ENCODE results near the gene PNPLA7. TPM values are rescaled to one million over a fixed set of nuclear protein-coding genes. Genes with fewer than 3 reads are reported as not detected.

Gene PNPLA7
- total and polyA plus RNA-seq, 10 of the 15 experiments (the other 5 are each of a cell fraction or from before 2014, with no cell fraction given): 0.04 to 0.85 (median 0.19) TPM; not detected in 1

DNA sequence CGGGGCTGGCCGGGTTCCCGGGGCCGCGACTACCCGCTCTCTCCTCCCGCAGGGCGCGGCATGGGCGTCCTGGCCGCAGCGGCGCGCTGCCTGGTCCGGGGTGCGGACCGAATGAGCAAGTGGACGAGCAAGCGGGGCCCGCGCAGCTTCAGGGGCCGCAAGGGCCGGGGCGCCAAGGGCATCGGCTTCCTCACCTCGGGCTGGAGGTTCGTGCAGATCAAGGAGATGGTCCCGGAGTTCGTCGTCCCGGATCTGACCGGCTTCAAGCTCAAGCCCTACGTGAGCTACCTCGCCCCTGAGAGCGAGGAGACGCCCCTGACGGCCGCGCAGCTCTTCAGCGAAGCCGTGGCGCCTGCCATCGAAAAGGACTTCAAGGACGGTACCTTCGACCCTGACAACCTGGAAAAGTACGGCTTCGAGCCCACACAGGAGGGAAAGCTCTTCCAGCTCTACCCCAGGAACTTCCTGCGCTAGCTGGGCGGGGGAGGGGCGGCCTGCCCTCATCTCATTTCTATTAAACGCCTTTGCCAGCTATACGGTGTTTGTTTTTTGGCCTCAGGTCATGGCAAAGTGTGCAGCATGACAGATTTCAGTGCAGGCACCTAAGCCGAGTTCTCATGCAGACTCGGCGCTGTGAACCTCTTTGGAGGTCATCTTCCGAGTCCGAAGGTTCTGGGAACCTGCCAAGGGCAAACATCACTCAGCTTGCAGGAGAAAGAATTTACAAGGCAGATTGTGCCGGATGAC is 2.0 kb upstream of the PNPLA7 start (continued):
- TF ChIP-seq BCLAF1 (IDR thresholded peaks at IDR 0.05) (0 out of 2 replicates have a peak, but pooled peaks have one; percentile 5), POU2F2 (IDR thresholded peaks at IDR 0.05; ENCODE audit: borderline replicate concordance, low read depth, low read length) (no peak), SMARCA5 (IDR thresholded peaks at IDR 0.05) (peak; percentile 51; the same call in 1 of the 2 replicates), NFXL1 (IDR thresholded peaks at IDR 0.05; ENCODE audit: borderline replicate concordance) (no peak), GATAD2B (conservative IDR thresholded peaks at IDR 0.05; ENCODE audit: low read depth) (peak; percentile 21; the same call in 1 of the 2 replicates), BHLHE40 (IDR thresholded peaks at IDR 0.05; ENCODE audit: borderline replicate concordance in 1 of 2, low read depth in 2 of 2, low read length in 1 of 2) (0 out of 4 replicates have a peak, but pooled peaks of 1 of the 2 experiments have one; percentile 11)

Data from GM12878 (cell line).